Erythroblast (primary cell): Measurements from ENCODE around the gene SH3RF1.

Experiments
- GATA1 ChIP-seq: IDR thresholded peaks from 2 replicates; pipeline ENCODE4 v1.6.1; 2011; ENCODE audit warnings: low read depth, mild to moderate bottlenecking, control low read depth, low read length, moderate library complexity
- POLR2A ChIP-seq: IDR thresholded peaks from 2 replicates; pipeline ENCODE4 v1.6.1; 2011; ENCODE audit warnings: mild to moderate bottlenecking, low read length

DNA sequence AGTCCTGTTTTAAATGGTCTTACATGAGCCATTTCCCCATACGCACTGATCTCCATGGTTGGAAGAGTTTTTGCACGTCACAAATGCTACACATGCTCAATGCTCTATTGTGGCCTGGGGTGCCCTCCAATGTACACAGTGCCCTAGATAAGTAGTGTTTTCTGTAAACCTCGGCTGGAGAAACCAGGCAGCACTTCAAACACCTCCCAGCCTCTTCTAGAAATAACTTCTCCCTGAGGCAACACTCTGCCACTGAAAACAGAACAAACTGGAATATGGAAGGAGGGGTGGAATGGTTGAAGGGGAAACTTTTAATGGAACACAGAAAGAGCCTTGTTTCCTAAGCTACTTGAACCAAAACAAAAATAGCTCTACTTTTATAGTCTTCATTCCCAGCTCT is 136.8 kb downstream of the SH3RF1 start:
- no peak for TF ChIP-seq POLR2A
- no peak for TF ChIP-seq GATA1
